GM18508 (cell line): ENCODE data around the gene MAP6.

Source experiments
- ATAC-seq: cut with Tn5 transposase; IDR thresholded peaks from one replicate; pipeline ENCODE4 v1.9.1; 2021; ENCODE audit warnings: moderate number of reproducible peaks; ENCODE audit not compliant: insufficient read depth, unreplicated experiment

Gene MAP6

DNA sequence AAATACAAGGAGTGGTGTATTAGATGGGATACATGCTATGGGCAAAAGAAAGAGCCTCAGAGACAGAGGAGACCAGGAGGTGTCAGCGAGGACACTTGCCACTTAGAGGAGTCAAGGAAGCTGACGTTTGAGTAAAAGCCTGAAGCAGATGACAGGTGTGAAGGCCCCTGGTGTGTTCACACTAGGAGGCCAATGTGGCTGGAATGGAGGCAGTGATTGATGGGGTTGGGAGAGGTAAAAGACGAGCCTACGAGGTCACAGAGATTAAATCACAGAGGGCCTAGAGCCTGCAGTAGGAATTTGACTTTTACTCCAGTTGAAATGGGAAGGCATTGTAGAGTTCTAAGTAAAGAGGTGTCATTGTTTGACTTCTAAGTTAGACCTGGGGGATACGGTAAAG lies 131.1 kb downstream of the MAP6 start:
- no peak for ATAC-seq
